Subcutaneous abdominal adipose tissue (tissue), 5 donors: ENCODE data around the gene ATP6V1D.

Source experiments
- H3K27ac ChIP-seq: one replicate; pipeline ENCODE4 v1.7.0; 2013; ENCODE audit warnings: low read depth, mild to moderate bottlenecking, inconsistent platforms, low read length, moderate library complexity
- H3K27me3 ChIP-seq, 5 donors: one replicate each; pipeline ENCODE4 v1.7.0; 2013; ENCODE audit warnings: low read length in 5 of 5, inconsistent platforms in 1 of 5; ENCODE audit not compliant: control insufficient read depth in 5 of 5, insufficient read depth in 4 of 5
- H3K36me3 ChIP-seq, 5 donors: one replicate each; pipeline ENCODE4 v1.7.0; 2013; ENCODE audit warnings: low read length in 5 of 5; ENCODE audit not compliant: control insufficient read depth in 5 of 5, insufficient read depth in 5 of 5
- H3K4me1 ChIP-seq, 5 donors: one replicate each; pipeline ENCODE4 v1.7.0; 2013; ENCODE audit warnings: low read length in 5 of 5, mild to moderate bottlenecking in 3 of 5, moderate library complexity in 1 of 5; ENCODE audit not compliant: control insufficient read depth in 5 of 5, insufficient read depth in 5 of 5
- H3K4me3 ChIP-seq, 5 donors: one replicate each; pipeline ENCODE4 v1.7.0; 2013; ENCODE audit warnings: low read length in 5 of 5, low read depth in 1 of 5
- H3K9ac ChIP-seq, 5 donors: one replicate each; pipeline ENCODE4 v1.7.0; 2013; ENCODE audit warnings: low read length in 5 of 5, mild to moderate bottlenecking in 4 of 5, moderate library complexity in 3 of 5
- H3K9me3 ChIP-seq, 5 donors: one replicate each; pipeline ENCODE4 v1.7.0; 2013; ENCODE audit warnings: low read length in 5 of 5; ENCODE audit not compliant: control insufficient read depth in 5 of 5
- donor health status: healthy.
- donor health status: healthy.
- donor health status: healthy.
- donor health status: healthy.
- donor health status: healthy.

ATP6V1D gene

GRCh38 chr14:67371247-67372148 lies 11.9 kb upstream of the ATP6V1D start:
- no peak overlapping the region for H3K27ac ChIP-seq
- H3K9me3 ChIP-seq, result no peaks in the 10 kb centered on the region
- H3K4me3 ChIP-seq, result no peak overlapping the region
- no peak overlapping the region for H3K9ac ChIP-seq
- H3K27me3 ChIP-seq, result no peaks in the 10 kb centered on the region
- H3K4me1 ChIP-seq, result no peaks in the 10 kb centered on the region
- peaks cover 45 to 76% (median 67%) of the 10 kb centered on the region in 5 donors for H3K36me3 ChIP-seq

GRCh38 chr14:67370830-67371229 lies 11.2 kb upstream of the ATP6V1D start:
- H3K36me3 ChIP-seq, result peaks cover 42 to 76% (median 66%) of the 10 kb centered on the region in 5 donors

GRCh38 chr14:67365476-67365875 lies 5.9 kb upstream of the ATP6V1D start:
- H3K9me3 ChIP-seq, result no peaks in the 10 kb centered on the region
- peaks cover 27 to 48% (median 42%) of the 10 kb centered on the region in 5 donors for H3K36me3 ChIP-seq
- peaks cover 0 to 29% (median 21%) of the 10 kb centered on the region in 5 donors for H3K4me1 ChIP-seq
- H3K4me3 ChIP-seq, result no peak overlapping the region
- no peak overlapping the region for H3K9ac ChIP-seq
- H3K27ac ChIP-seq, result no peak overlapping the region
- H3K27me3 ChIP-seq, result no peaks in the 10 kb centered on the region

More at GRCh38 chr14:67370830-67371229, 11.2 kb upstream of the ATP6V1D start:
- H3K4me1 ChIP-seq, result no peaks in the 10 kb centered on the region
- no peaks in the 10 kb centered on the region for H3K9me3 ChIP-seq
- no peak overlapping the region for H3K27ac ChIP-seq
- no peak overlapping the region for H3K4me3 ChIP-seq
- no peak overlapping the region for H3K9ac ChIP-seq
- no peaks in the 10 kb centered on the region for H3K27me3 ChIP-seq

GRCh38 chr14:67360470-67361206 lies 1.0 kb upstream of the ATP6V1D start:
- H3K27ac ChIP-seq, result peak overlapping the region; percentile 97
- H3K27me3 ChIP-seq, result no peaks in the 10 kb centered on the region
- peak overlapping the region; percentile 82 to 99 (median 88) for H3K4me3 ChIP-seq
- peak overlapping the region; percentile 83 to 97 (median 89) for H3K9ac ChIP-seq
- H3K36me3 ChIP-seq, result peaks cover 8 to 11% (median 10%) of the 10 kb centered on the region in 5 donors
- H3K9me3 ChIP-seq, result no peaks in the 10 kb centered on the region
- H3K4me1 ChIP-seq, result peaks cover 5 to 52% (median 49%) of the 10 kb centered on the region in 5 donors

GRCh38 chr14:67358924-67359774 lies 455 bp downstream of the ATP6V1D start:
- H3K9me3 ChIP-seq, result no peaks in the 10 kb centered on the region
- peaks cover 5 to 52% (median 49%) of the 10 kb centered on the region in 5 donors for H3K4me1 ChIP-seq
- H3K27ac ChIP-seq, result peak overlapping the region; percentile 97
- H3K27me3 ChIP-seq, result no peaks in the 10 kb centered on the region
- H3K9ac ChIP-seq, result peak overlapping the region; percentile 83 to 98 (median 97)
- H3K36me3 ChIP-seq, result no peaks in the 10 kb centered on the region
- H3K4me3 ChIP-seq, result peak overlapping the region; percentile 81 to 99 (median 85)

- H3K9me3 ChIP-seq, result no peaks in the 10 kb centered on the region
- peak overlapping the region; percentile 97 for H3K27ac ChIP-seq
- peaks cover 0 to 4% (median 0%) of the 10 kb centered on the region in 5 donors for H3K36me3 ChIP-seq
- H3K4me1 ChIP-seq, result peaks cover 5 to 50% (median 44%) of the 10 kb centered on the region in 5 donors
- H3K9ac ChIP-seq, result peak overlapping the region; percentile 26 to 98 (median 56)
- H3K27me3 ChIP-seq, result no peaks in the 10 kb centered on the region
- peak overlapping the region; percentile 34 to 99 (median 82) for H3K4me3 ChIP-seq
These were observed 1.6 kb downstream of the ATP6V1D start for GRCh38 chr14:67357969-67358354.

GRCh38 chr14:67357186-67357968 lies 2.2 kb downstream of the ATP6V1D start:
- Histone ChIP-seq H3K36me3 (peaks cover 0 to 7% (median 0%) of the 10 kb centered on the region in 5 donors), H3K27ac (peak overlapping the region; percentile 97), H3K4me3 (peak overlapping the region; percentile 34 to 99 (median 81)), H3K9ac (peak overlapping the region; percentile 26 to 98 (median 56)), H3K4me1 (peaks cover 5 to 48% (median 44%) of the 10 kb centered on the region in 5 donors), H3K9me3 (no peaks in the 10 kb centered on the region), H3K27me3 (no peaks in the 10 kb centered on the region)

- H3K4me3 ChIP-seq, result no peak overlapping the region
- peaks cover 0 to 11% (median 6%) of the 10 kb centered on the region in 5 donors for H3K4me1 ChIP-seq
- peaks cover 24 to 57% (median 32%) of the 10 kb centered on the region in 5 donors for H3K36me3 ChIP-seq
- H3K27me3 ChIP-seq, result no peaks in the 10 kb centered on the region
- H3K9ac ChIP-seq, result no peak overlapping the region
- no peak overlapping the region for H3K27ac ChIP-seq
- no peaks in the 10 kb centered on the region for H3K9me3 ChIP-seq
These were observed 7.5 kb downstream of the ATP6V1D start for GRCh38 chr14:67352055-67352454.

- H3K4me1 ChIP-seq, result no peaks in the 10 kb centered on the region
- peaks cover 42 to 76% (median 69%) of the 10 kb centered on the region in 5 donors for H3K36me3 ChIP-seq
- no peaks in the 10 kb centered on the region for H3K9me3 ChIP-seq
- no peak overlapping the region for H3K9ac ChIP-seq
- no peak overlapping the region for H3K27ac ChIP-seq
- no peak overlapping the region for H3K4me3 ChIP-seq
- no peaks in the 10 kb centered on the region for H3K27me3 ChIP-seq
These were observed 14.0 kb downstream of the ATP6V1D start for GRCh38 chr14:67345583-67345982.
